Pulmonary artery endothelial cell (primary cell): ENCODE results near the gene PANX1. TPM values are rescaled to one million over a fixed set of nuclear protein-coding genes. Genes with fewer than 3 reads are reported as not detected.
A peak's percentile ranks its signal among the peaks of the same experiment; 100 is the strongest.

Source experiments
- DNase-seq: peaks from one replicate; pipeline ENCODE4 v3.0.0-alpha.2; 2011; ENCODE audit warnings: low read depth, low spot score
- total RNA-seq: library from RNA; depleted of rRNA; stranded (reverse); fragments of >200 nt; gene quantifications from 2 replicates; pipeline ENCODE4 v1.2.3, GENCODE V29; 2014

The PANX1 gene
- total RNA-seq, 1 donor from 2014 or later: 28.8 TPM

DNA sequence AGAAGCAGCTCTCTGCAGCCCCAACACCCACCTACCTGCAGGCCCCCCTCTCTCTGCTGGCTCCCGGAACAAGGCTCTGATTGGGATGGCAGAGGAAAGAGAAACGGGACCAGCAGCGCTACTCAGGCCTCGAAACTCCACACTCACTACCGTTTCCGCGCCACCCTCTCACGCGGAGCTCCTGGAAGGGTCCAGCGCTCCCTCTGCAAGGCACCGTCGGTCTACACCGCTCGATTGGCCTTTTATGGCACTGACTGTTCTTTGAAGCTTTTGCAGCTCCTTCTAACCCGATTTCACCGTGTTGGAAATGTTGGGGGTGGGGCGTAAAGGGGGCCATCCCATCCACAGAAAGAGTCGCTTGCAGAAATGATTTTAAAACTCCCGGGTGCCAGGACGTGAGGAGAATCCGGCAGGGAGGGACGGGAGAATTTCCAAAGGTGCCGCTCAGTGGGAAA lies 323 bp upstream of the PANX1 start:
- DNase-seq: no peak

DNA sequence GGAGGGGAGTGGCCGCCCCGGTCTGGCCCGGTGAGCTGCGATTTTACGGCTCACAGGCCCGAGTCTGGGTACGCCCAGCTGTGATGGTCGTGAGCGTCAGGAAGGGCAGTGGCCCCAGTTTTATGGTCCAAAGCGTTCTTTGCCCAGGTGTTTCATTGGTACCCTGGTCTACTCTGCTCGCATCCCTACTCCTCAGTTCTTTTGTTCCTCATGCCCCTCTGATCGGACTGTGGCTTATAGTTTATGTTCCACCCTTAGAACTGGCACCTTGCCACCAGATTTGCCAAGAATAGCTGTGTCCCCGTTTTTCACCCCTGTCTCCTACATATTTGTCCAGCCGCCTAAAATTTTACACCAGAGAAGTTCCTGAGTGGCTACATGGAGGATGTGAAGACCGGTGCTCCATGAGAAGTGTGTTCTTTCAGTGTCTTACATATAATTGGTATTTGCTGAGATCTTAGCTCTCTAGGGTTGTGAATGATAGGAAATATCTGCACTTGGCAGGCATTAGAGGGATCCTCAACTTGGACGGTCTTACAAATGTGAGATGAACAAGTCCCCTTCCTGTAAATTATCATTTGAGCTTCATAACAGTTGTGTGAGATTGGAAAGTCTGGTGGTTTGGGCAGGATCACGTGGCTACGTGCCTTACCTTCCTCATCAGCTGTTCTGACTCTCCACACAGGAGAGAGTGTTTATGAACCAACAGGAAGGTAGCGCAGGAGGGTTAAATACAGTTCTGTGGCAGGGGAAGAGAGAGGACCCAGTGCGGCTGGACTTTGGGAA lies 1.1 kb downstream of the PANX1 start:
- no peak for DNase-seq

DNA sequence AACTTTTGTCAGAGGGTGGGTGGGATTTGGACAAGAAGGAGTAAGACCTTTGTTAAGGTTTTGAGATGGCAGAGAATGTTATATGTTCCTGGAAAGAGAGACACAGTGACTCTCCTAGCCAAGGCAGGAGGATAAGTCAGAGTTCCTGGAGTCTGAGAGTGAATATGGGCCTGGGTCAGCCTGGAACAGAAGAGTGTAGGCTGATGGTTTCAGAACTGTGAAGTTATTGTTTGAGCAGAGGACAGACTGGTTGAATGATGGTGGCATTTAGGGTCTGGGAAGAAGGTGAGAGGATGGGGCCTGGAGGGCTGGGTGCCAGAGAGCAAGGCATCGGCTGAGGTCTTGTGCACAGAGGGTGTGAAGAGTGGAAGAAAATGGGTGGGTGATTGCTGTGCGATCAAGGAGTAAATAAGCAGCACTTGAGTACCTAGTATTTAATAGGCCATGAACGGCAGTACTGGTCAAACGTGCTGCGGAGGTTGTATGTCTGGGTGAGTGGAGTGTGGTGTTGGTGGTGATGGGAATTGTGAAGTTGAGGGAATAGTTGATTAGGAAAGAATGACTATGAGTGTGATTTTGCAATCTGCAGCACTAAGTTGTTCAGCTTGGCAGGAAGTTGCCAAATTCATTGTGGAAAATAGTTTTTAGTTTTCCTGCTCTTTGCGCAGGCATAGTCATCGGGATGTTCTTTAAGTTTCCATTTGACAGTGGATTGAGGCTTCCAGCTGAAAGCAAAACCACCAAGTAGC lies 1.8 kb downstream of the PANX1 start:
- DNase-seq: no peak

DNA sequence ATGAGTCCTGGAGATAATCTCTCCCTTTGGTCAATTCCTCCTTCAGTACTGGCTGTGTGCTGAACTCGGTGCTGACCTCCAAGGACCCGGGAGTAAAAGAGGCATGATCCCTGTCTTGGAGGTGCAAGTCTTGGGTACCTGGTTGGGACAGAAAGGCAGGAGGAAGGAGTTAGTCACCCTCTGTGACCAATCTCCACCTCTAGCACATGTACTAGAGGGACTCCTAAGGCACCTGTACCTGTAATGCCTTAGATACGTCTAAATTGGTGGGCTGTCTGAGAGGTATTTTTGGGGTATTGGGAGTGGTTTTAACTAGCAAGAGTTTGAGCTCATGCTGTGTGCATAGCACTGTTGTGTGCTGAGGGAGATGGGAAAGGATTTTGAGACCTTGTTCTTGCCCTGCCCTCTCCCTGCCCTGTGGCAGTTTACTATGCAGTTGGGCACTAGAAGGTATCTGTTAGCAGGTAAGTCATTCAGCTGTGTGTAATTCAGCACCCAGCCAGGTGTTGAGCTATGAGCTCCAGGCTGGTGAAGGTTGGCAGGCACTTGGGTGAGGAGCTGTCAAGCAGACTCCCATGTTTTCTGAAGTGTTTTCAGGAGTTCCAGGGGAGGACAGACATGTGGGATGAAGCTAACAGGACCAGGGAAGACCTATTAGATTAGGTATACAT lies 2.5 kb downstream of the PANX1 start:
- no peak for DNase-seq

DNA sequence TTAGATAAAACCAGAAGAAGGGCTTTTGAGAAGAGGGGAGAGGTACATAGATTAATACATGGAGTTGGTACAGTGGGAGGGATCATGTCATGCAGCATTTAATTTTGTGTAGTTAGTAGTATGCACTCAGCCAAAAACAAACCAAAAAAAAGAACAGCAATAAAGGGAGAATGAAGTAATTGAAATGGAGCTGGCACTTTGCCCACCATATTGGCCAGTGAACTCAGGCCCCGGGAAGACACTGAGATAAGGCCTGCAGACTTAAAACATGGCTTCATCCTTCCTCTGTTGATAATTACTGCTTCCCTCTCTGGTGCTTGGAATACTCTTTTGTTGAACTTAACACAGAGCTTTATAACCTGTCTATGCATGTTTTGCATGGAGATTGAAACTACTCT lies 3.1 kb downstream of the PANX1 start:
- no peak for DNase-seq

DNA sequence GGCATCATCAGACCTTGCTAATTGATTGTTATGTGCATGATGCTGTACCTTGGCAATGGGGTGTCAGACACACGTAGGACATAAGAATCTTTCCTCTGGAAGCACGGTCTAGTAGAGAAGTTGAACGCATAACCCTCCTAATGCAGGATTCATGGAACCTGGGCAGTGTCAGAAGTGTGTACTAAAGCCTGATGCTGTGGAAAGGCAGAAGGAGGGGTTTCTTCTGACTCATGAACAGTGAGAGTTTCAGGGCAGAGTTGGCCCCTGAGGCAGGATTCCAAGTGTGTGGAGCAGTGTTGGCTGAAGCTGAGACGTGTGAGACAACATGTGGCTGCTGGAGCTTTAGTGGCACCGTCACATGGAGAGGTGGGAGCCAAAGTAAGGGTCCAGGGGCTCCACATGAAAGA lies 3.5 kb downstream of the PANX1 start:
- no peak for DNase-seq

DNA sequence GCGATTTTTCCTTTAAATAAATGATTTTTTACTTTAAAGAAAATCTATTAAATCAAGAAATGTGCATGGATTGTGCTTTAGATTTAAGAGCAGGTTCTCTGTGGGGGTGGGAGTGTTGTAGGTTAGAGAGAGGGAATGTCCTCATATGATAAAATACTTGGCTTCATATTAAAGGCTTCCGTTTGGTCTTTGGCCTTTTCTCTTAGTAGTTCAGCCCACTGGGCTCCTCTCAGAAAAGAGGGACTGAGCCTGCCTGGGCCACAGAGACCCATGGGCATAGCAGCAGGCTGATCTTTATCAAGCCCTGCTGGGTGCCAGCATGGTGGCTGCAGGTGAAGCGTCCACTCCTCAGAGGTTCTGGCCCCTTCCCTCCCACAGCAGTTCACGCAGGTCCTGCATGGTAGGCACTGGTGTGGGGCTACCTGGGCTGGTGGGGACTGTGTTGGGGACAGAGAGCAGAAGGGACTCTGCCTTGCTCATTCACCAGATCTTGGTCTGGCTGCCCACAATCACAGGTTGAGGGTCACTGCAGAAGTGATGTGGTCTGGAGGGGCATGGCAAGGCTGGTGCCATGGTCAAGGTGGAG lies 4.3 kb downstream of the PANX1 start:
- DNase-seq: no peak

DNA sequence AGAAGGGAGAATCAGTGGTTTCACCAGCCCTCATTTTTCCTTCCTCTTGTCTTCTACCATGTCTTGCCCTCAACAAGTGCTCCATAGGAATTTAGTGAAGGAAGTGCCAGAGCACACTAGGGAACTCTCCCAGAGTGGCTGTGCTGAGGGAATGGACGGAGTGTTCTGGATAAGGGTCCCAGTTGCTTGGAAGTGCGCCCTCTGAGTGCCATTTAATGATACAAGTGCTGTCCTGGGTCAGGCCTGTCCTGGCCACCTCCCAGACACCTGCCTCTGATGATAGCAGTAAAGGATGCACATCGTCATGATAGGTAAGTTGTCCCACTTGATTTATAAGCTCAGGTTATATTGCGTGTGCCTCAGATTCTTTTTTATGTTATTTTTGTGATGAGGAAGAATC lies 5.1 kb downstream of the PANX1 start:
- no peak for DNase-seq

DNA sequence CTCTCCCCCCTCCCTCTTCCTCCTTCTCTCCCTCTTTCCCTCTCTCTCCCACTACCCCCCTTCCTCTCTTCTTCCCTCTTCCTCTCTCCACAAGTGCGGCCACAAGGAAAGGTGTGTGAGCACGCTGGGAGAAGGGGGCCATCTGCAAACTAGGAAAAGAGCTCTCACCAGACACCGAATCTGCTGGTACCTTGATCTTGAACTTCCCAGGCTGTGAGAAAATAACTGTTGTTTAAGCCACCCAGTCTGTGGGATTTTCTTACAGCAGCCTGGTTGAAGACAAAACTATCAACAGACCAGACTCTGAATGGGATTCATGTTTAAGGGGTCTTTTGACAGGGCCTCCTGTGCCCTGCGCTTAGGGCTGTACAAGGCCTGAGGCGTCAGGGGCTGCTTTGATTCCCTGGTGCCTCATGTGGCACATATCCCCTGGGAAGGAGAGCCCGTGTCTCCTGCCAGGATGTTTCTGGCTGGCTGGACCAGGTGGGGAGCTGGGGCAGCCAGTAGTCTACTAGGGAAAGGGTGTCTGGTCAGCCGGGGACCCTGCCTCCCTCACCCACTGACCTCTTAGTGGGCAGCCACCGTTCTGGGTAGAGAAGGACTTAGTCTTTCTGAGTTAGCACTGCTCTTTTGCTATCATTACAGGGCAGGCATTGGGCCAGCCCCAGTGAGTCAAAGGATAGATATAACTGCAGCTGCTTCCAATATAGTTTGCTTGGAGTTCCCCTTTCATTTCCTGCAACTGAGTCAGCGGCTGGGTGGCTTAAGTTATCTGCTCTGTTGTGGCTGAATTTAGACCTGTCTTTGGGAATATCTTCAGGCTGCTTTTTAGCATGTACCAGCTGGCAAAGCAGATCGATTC lies 6.2 kb downstream of the PANX1 start:
- peak; percentile 72 for DNase-seq

DNA sequence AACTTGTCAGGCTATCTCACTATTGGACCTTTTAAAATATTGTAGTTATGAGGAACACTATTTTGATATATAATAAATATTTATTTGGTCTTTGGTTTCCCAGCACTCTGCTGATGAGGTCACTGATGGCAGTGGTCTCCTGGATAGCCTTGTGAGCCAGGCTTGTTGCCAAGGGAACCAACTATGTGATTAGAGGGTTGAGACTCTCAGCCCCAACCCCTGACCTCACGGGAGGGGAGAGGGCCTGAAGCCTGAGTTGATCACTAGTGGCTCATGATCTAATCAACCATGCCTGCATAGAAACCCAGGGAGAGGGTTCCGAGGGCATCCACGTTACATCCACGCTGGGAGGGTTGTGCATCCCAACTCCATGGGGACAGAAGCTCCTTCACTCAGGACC lies 10.8 kb downstream of the PANX1 start:
- no peak for DNase-seq

DNA sequence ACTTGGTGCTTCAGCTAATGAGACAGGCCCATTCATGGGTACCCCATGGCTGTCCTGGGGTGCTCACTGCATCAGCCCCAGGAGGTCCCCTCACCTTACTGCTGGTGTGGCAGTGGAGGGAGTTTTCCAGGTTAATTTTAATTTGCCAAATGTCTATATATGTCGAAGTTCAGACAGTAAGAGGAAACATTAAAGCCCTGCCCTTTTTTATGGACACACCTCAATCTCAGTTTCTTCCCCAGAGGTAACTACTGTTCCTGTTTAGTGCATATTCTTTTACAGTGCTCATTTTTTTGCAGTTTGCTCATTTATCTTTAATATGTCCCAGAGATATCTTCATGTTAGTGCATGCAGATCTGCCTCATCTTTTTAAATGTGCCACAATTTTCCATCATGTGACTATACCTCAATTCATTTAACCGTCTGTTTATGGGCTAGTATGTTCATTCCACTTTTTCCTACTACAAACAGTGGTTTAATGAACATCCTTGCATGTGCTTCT lies 11.6 kb downstream of the PANX1 start:
- no peak for DNase-seq

DNA sequence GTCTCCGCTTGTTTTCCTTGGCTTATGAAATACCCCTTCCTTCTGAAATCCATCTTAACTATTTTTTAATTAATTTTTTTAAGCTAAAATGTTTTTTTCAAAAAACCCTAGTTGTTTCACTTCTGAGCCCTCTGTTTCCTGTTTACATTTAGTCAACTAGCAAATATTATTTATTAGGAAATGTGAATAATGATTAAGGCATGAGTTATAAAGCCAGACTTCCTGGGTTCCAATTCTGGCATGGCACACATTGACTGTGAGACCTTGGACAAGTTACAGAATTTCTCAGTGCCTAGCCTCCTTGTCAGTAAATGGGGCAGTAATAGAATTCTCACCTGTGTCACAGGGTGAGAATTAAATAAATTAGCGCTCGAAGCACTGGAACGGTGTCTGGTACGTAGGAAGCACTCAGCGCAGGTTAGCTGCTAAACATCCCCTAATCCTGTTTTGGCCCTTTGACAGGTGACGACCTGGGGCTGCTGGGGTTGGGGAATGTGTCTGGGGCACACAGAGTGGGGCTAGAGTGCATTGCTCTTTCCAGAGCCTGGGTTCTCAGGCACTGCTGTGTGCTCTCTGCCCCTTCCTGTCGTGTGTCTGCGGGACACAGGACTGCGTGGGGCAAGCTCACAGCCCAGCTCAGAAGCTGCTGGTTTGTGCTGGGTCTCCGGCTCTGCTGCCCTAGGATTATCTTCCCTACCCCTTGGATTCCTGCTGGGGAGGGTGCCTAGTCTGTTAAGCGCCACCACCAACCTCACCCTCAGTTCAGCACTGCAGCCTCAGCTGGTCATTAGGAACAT lies 13.1 kb downstream of the PANX1 start:
- DNase-seq: no peak

DNA sequence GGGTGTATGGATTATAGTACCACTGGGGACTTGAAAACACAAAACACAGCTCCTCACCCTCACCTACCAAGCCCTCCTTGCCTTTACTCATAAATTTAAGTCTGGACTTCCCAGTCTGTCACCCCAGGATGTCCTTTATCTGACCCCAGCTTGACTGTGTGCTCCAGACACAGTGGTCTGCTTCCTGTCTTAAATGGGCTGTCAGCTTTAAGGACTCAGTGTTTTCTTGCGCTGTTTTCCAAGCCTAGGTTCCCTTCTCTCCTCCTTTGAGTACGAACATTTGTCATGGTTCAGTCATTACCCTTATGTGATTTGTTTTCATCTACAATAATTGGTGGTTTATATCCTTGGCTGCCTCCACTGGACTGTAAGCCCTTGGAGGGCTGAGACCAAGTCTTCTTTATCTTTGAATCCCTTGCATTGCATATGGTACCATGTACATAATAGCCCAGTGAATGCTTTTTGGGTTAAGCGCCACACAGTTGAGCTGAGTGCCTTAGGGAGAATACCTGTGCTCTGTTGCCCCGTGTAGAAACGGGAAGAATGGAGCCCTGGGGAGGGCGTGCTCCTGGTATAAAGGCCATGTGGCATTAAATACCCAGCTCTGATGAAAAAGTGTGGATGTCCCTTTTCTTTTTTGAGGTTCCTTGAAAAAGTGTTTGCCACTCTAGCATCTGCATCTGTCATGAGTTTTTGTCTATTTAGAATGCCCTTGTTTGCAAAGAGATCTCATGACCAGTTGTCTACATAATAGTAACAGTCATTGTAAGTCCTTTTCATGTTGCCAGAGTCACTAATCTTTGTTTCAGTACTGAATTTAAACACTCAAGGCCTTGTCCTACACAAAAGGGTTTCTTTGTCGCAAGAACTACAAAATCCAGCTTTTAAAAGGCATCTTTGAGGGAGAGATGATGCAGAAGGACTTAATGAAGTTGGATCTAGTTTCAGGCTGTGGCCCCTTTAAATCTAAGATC lies 14.0 kb downstream of the PANX1 start:
- DNase-seq: no peak

DNA sequence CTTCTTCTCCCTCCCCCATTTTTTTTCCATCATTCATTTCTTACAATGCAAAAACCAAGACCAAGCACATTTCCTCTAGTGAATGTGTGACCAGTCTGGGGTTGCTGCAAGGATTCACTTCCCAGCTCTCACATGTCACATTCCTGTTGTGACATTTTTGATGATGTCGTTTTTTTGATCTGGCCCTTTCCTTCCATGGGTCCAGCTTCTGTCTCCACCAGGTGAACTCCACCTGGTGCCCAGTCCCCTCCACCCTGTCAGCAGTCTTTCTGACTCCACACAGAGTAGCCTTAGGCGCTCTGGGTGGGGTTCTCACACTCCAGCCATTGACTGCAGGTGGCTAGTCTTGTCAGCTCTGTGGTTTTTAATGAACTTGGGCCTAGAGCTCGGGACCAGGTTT lies 15.6 kb downstream of the PANX1 start:
- no peak for DNase-seq

DNA sequence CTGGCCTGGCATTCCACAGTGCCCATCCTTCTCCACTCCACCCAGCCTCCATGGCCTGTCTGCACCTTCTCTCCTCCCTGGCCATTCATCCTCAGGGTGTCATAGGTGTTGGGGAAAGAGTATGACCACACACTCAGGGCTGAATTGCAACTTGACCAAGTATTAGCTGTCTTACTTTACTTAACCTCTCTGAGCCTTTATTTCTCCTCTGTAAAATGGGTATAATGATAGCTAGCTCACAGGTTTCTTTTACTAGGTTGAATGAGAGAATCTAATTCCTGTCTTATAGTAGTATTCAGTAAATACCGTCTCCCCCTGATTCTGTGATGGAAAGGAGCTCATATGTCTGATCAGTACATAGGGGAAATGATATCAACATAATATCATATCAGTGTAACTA lies 16.0 kb downstream of the PANX1 start:
- no peak for DNase-seq

DNA sequence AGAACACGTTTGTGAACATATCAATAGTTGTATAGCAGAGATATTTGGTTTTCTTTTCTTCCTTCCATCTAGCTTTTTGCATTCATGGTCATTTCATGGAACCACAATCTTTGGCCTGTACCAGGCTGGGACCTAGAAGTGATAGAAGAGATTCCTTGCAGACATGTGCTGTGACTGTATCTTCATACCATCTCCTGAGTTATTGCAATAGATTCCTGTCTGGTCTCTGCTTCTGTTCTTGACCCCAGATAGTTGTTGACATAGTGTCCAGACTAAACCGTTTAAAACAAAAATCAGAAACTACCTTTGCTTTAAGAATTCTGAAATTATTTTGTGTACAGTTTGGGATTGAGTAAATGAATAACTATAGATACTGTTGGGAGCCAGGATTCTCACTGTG lies 16.8 kb downstream of the PANX1 start:
- no peak for DNase-seq

DNA sequence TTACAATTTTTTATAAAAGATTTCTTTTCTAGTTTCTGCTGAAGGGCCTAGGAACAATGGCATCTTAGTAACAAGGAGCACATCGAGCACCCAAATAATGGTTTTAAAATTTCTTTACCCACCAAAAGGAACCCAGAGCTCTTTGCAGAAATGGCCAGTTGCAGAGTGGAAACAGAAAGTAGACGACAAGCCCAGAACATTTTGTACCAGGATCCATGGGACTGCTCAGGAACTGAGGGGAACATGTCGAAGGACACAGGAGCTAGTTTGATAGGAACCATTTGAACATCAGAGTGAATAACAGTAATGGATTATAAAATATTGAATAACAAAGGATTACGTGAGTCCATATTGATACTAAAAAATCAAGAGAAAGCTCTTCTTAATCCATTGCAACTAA lies 17.3 kb downstream of the PANX1 start:
- no peak for DNase-seq

DNA sequence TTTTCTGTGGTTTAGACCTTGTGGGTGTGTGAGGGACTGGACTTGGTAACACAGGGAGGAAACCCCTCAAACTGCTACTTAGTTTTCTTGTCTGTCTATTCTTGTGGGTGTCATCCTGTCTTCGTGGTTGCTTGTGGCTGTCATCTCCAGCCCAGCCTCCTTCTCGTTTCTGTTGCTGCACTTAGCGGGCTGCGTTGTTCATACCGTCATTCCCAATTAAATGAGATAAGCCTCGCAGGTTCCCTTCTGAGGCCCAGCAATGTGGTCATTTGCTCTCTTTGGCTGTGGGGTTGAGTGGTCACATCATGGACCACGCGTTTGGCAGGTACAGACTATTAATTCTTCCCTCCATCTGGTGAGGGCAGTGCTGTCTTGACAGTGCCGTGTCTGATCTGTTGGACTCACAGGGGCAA lies 18.8 kb downstream of the PANX1 start:
- DNase-seq: no peak

DNA sequence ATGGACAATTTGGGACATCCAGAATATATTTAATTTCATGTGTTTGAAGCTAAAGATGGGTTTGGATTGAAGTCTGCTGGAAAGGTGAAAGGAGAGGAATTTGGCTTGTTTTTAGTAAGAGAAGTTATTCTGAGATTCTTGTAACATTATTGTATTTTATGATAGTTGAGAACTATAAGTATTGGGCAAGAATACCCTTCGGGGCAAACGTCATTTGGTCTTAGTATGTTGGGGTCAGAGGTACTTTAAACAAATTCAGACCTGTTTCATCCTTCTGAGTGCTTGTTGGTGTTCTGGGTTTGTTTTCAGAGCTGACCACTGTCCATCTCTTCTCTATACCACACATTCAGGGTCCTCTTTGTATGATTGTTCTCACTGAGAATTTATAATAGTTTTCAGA lies 19.5 kb downstream of the PANX1 start:
- no peak for DNase-seq
